GM19397 (cell line): ENCODE measurements around the gene TMEM202.
"Not testable (repeated sequence)": the region's sequence is repeated elsewhere in the genome, so short reads cannot be mapped to it uniquely, and the experiment has no call there.

Source experiments
- ATAC-seq: cut with Tn5 transposase; IDR thresholded peaks from one replicate; pipeline ENCODE4 v1.9.1; 2021; ENCODE audit warnings: mild to moderate bottlenecking, moderate library complexity; ENCODE audit not compliant: unreplicated experiment

Gene TMEM202, protein sequence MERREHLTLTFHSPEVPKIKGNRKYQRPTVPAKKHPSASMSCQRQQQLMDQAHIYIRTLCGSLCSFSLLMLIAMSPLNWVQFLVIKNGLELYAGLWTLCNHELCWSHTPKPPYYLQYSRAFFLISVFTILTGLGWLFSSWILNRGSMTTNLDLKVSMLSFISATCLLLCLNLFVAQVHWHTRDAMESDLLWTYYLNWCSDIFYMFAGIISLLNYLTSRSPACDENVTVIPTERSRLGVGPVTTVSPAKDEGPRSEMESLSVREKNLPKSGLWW

GRCh38 chr15:72397796-72398588 is at the start of gene TMEM202:
Gene TMEM202 (plus strand): TSS chr15:72398305. CDS start chr15:72398327, 22 bp downstream.
- ATAC-seq = no peak

- ATAC-seq = no peak
These were observed 44.8 kb upstream of the TMEM202 start for GRCh38 chr15:72353266-72353665.

GRCh38 chr15:72354496-72354895 is 43.6 kb upstream of the TMEM202 start:
- ATAC-seq = no peak

DNA sequence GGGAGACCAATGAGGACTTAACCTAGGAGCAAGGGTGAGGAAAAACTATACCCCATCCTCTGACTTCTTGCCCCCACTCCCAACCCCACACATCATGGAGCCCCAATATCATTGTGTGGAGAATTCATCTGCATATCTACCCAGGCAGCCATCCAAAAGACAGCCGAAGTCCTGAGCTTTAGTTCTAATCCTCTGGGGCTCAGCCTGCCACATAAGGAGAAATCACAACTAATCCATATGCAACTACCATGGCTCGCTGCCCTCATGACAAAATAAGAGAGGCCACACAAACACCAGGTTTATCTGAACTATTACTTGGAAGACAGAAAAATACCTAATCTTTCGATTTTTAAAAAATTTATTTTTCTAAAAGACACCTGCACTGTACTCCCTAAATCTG is 40.0 kb upstream of the TMEM202 start:
- no peak for ATAC-seq

DNA sequence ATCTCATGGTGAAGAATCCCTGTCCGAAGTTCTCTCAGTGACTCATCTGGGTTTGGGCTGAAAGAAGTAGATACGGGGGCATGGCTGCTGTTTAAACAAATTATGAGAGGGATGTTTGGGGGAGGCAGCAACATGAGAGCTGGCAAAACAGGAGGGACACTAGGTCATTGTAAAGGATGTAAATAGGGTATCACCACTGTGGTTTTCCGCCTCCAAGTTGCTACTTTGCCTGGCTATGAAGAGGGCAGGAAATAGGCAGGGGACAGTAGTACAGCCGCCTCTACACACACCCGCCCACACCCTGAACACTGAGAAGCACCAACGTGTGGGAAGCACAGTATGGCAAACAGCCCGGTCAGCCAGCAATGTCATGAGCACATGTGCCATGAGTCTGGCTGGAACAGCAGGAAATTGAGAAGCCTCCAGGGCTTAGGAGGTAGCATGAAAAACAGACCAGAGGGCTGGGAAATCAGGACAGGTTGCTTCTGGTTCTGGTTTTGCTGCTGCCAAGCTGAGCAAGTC is 39.4 kb upstream of the TMEM202 start:
- no peak for ATAC-seq

- ATAC-seq = no peak
These were observed 36.9 kb upstream of the TMEM202 start for GRCh38 chr15:72361176-72361575.

DNA sequence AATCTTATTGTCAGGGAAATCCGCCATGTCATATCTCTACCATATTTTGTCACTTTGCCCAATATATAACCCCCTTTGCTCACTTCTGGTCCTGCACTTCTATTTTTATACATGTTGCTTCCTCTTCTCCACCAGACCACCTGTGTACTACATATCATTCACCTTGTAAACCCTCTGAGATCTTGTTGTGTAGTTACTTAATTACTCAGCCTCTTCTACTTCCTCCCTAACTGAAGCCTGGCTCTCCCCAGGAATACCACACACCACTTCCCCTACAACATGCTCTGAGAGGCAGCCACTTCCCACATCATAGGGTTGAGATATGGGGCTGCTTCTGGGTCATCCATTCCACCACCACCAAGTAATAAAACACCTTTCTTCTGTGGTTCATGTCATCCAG is 32.3 kb upstream of the TMEM202 start:
- ATAC-seq = peak; percentile 56

DNA sequence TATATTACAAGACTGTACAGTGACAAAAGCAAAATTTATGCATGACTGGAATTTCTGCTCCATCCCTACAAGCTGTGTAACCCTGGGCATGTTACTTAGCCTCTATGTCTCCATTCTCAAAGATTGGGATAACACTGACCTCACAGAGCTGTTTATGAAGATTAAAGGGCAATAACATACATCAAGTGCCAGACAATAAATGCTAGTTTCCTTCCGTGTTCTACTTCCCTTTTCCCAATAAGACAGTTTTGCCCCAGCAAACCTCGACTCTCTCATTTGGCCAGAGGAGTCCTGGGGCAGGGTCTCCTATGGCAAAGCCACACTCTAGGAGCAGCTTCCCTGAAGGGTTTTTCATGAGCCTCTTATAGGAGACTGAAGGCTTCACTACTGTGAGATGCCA is 29.8 kb upstream of the TMEM202 start:
- no peak for ATAC-seq

GRCh38 chr15:72368899-72369298 is 29.2 kb upstream of the TMEM202 start:
- ATAC-seq = no peak

- ATAC-seq = no peak
These were observed 28.1 kb upstream of the TMEM202 start for GRCh38 chr15:72369964-72370363.

- ATAC-seq = no peak
These were observed 25.7 kb upstream of the TMEM202 start for GRCh38 chr15:72372361-72372760.

DNA sequence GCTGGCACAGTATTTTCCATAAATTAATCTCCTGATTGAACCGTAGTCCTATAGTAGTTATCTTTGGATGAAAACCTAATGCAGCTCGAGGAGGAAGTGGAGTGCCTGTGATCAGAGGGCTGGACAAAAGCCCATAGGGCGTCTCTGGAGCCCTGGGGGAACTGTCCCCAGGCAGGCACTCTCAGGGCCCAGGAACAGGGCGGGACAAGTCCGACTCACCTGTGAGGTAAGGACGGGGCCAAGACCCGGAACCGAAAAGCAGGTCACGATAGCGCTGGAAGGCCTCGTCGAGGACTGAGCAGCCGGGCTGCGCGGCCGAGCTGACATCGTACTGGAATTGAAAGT is 22.6 kb upstream of the TMEM202 start:
- ATAC-seq = peak; percentile 40

DNA sequence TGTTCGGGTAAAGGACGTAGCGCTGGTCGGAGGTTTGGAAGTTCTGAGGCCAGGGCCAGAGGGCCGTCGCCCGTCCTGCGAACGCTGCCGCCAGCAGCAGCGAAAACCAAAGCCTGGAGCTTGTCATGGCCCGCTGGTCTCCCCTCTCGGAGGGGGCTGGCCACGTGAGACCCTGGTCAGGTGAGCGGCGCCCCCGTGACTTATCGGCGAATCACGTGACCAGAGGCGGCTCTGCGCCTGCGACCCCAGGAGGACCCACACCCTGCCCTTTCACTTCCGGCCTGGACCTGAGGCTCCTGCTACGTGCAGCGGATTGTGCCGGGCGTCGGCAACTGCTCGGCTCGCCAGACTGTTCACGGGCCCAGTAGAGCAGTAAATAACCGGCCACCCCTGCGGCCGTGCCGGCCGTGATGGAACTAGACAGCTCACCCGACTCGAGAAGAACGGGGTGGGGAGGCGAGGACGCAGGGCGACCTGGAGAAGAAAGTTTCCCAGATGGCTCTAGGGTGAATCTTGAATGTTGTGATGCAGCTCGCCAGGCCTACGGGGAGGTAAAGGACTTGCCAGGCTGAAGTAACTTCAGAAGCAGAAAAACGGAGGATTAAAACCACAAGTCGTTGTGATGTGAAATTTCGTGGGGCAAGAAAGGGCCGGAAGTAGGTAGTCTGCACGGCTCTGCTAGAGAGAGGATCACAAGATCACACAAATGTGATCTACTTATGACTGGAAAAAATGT is 22.1 kb upstream of the TMEM202 start, which contains the start of gene HEXA:
Gene HEXA (minus strand): TSS at position 169 of the 736 bp plus-strand sequence. CDS start 42 bp downstream, at position 127.
- ATAC-seq = peak; percentile 96

DNA sequence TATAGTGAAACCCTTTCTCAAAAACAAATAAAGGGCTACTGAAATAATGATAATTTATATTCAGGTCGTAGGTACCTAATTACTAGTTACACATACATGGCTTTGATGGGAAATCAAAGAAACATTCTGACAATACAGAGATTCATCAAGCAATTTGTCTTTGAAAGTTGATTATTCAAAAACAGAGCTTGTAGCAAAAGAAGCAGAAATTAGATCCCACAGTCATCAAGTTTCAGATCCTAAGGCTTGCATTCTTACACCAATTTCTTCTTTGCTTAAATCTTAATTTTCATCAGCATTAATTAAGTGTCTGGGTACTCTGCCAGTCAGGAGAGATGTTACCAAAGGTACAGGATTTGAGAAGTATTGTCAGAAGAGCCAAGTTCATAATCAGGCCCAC is 20.8 kb upstream of the TMEM202 start:
- no peak for ATAC-seq

DNA sequence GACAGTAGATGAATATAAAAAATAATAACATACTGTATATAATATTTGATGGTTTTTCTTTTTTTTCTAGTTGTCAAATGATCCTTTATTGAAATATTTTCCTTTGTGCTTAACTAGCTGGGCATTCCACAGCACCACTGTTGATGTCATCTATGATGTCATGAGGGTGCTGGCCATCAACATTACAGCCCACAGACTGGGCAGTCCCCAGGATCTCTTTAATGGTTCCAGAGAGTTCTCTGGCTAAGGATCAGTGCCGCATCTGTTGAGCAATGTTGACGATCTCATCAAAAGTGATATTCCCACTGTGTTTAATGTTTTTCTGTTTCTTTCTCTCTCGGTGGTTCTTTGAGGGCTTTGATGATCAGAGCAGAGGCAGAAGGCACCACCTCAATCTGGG is 19.0 kb upstream of the TMEM202 start:
- not testable (repeated sequence) for ATAC-seq

DNA sequence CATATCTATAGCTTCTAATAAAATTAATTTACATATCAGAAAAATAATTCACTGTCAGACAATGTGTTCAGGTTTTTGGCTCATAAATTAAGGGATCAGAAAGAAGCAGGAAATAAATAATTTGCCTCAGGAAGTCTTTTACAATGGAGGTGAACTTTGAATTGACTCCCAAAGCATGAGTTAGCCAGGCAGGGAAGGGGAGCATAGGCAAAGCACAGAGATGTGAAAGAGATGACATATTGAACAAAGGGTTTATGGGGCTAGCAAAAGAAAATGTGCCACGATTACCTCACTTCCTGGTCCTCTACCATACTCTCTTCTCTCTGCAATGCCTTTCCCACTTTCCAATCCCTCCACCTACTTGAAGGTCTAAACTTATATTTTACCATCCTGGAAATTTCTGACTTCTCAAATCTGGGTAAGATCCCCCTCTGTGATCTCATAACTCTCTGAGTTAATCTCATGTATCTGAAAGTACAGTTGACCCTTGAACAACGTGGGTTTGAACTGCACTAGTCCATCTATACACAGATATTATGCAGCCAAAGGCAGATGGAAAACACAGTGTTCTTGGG is 18.2 kb upstream of the TMEM202 start:
- no peak for ATAC-seq

DNA sequence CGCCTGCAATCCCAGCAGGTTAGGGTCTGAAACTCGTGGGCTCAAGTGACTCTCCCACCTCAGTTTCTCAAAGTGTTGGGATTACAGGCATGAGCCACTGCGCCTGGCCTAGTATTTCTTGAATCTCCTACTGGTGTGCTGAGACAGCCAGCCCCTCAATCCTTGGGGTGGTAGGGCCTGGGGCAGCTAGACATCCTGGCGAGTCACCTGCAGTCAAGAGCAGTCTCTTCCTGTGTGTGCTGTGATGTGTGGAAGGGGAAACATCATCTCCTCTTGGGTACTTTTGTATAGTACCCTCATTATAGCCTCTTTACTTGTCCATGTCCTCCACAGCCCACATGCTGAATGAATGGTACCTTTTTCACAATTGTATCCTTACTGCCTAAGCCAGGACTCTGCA is 17.4 kb upstream of the TMEM202 start:
- no peak for ATAC-seq

- ATAC-seq = no peak
These were observed 16.0 kb upstream of the TMEM202 start for GRCh38 chr15:72382146-72382545.

DNA sequence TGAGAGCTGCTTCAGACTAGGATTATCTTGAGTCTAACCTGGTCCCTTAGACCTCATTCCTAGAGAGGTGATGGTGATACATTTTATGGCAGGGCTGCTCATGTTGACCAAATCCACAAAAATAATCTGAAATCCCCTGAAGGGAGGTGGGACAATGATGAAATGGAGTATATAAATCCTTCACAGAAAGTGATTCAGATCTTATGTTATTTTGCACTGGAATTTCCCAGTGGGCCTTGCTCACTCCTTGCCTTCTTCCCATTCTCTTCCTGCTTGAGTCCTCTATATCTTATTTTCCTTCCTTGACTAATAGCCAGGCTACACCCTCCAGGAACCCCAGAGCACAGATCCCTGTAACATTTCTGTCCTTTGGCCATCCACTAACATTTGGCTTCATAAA is 10.4 kb upstream of the TMEM202 start:
- no peak for ATAC-seq

DNA sequence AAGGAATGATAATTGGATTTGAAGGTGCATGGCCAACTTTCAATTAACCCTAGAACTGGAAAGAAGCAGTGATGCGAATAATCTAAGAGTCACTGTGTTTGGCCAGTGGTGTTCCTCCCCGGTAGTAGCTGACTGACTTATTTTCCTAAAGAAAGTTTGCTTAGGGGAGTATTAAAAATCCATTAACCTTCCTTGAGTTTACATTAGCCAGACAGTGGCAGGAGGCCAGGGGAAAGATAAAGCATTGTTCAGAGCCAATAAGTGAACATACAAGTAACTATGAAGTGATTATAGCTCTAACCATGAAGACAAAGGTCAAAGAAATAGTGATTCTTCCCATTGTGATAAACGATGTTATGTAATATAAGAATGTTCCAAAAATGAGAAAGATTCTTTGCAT is 8.9 kb upstream of the TMEM202 start:
- ATAC-seq = no peak

DNA sequence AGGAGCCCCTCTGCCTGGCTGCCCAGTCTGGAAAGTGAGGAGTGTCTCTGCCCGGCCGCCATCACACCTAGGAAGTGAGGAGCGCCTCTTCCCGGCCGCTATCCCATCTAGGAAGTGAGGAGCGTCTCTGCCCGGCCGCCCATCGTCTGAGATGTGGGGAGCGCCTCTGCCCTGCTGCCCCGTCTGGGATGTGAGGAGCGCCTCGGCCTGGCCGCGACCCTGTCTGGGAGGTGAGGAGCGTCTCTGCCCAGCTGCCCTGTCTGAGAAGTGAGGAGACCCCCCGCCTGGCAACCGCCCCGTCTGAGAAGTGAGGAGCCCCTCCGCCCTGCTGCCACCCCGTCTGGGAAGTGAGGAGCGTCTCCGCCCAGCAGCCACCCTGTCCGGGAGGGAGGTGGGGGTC is 1.8 kb upstream of the TMEM202 start:
- not testable (repeated sequence) for ATAC-seq
